Measurements from ENCODE around the gene SRPK3.

The SRPK3 gene

DNA sequence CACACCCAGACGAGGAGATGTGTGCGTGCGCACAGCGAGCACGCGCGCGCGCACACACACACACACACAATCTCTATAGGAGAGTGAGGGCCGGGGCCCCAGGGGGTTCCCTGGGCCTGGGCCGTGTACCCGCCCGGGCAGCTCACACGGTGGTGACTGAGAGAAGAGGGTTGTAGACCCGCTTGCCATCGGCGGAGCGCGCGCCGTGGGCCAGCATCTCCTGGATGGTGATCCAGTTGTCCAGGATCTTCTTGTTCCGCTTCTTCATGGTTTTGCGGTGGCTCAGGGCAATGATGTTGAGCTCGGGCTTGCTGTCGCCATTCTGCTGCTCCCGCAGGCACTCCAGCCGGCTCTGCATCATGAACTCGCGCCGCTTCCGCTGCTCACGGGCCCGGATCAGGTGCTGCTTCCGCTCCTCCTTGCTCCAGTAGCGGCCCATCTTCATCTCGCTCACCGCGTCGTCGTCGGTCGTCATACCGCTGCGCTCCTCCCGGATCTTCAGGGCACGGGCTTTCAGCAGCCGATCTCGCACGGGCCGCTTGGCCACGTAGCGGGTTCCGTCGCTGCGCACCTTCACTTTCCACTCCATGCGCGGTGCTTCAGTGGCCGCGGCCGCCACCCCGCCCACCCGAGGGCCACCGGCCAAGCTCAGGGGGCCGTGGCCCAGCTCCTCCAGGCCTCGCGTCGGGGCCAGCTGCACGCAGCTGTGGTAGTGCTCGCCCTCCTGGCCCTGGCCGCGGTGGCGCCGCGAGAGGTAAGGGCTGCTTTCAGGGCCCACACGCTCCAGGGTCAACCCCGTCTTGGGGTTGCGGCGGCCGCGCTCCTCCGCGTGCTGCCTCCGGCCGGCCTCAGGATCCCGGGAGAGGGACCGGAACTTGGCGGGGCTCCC lies 22.6 kb downstream of the SRPK3 start:
- TF ChIP-seq, protein P1, sequence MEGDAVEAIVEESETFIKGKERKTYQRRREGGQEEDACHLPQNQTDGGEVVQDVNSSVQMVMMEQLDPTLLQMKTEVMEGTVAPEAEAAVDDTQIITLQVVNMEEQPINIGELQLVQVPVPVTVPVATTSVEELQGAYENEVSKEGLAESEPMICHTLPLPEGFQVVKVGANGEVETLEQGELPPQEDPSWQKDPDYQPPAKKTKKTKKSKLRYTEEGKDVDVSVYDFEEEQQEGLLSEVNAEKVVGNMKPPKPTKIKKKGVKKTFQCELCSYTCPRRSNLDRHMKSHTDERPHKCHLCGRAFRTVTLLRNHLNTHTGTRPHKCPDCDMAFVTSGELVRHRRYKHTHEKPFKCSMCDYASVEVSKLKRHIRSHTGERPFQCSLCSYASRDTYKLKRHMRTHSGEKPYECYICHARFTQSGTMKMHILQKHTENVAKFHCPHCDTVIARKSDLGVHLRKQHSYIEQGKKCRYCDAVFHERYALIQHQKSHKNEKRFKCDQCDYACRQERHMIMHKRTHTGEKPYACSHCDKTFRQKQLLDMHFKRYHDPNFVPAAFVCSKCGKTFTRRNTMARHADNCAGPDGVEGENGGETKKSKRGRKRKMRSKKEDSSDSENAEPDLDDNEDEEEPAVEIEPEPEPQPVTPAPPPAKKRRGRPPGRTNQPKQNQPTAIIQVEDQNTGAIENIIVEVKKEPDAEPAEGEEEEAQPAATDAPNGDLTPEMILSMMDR (conservative IDR thresholded peaks at IDR 0.05; ENCODE audit: control insufficient read depth, insufficient read depth, low read depth, low read length): no peak
- no peak for DNase-seq (ENCODE audit: low read depth)
- H3K4me3 ChIP-seq (ENCODE audit: control insufficient read depth, low read depth, low read length): no peak overlapping the region

DNA sequence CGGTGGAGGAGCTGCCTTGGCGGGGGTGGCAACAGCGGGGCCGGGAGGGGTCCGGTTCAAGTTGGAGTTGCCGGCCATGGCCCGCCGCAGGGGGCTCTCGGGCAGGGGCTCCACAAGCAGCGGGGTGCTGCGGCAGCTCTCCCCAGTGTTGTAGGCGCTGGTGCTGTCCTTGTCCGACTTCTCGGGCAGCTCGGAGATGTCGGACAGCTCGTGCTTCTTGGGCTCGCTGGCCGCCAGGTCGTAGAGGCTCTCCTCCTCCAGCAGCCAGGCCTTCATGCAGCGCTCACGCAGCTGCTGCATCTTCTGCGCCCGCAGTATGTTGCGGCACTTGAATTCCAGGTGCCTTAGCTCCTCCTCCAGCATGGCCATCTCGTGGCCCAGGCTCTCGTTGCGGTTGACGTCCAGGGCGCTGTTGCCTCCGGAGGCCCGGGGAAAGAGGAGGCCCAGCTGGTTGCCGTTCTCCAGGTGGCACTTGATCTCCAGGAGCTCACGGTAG lies 23.3 kb downstream of the SRPK3 start:
- no peak overlapping the region for H3K4me3 ChIP-seq (ENCODE audit: control insufficient read depth, low read depth, low read length)
- DNase-seq (ENCODE audit: low read depth): no peak
- TF ChIP-seq, protein P1 (conservative IDR thresholded peaks at IDR 0.05; ENCODE audit: control insufficient read depth, insufficient read depth, low read depth, low read length): no peak

DNA sequence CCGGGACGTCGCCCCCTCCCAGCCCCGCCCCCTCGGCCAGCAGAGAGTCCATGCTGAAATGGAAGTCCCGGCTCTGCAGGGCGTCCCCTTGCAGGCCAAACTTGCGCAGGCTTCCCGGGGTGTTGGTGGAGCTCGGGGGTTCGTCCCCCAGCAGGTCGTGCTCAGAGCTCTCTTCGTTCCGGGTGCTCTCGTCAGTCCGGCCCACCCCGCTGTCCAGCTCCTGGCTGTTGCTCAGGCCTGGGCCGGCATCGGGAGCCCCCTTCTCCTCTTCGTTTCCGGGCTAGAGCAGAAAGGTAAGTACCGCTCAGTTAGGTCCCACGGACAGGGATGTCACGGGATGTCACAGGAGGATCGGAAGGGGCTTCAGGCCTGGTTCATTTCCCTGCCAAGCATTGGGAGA lies 23.8 kb downstream of the SRPK3 start:
- no peak overlapping the region for H3K4me3 ChIP-seq (ENCODE audit: control insufficient read depth, low read depth, low read length)
- TF ChIP-seq, protein P1 (conservative IDR thresholded peaks at IDR 0.05; ENCODE audit: control insufficient read depth, insufficient read depth, low read depth, low read length): no peak
- no peak for DNase-seq (ENCODE audit: low read depth)

DNA sequence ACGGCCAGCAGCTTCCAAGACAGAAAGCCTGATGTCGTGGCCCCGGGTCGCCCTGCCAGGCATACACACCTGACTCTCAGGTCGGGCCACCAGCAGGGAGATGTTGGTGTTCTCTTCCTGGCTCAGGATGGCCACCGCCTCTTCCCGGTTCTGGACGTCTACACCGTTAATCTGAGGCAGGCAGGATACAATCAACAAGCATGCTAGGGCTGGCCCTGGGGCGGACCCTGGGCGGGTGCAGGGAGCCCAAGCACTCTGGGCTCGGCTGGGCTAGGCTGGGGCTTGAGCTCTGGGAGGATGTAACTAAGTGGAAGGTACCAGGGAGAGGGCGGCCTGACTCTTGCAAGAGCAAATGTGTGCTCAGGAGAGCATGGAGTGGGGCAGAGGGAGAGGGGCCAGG lies 24.6 kb downstream of the SRPK3 start:
- TF ChIP-seq, protein P1 (conservative IDR thresholded peaks at IDR 0.05; ENCODE audit: control insufficient read depth, insufficient read depth, low read depth, low read length): no peak
- DNase-seq (ENCODE audit: low read depth): no peak
- no peak overlapping the region for H3K4me3 ChIP-seq (ENCODE audit: control insufficient read depth, low read depth, low read length)

DNA sequence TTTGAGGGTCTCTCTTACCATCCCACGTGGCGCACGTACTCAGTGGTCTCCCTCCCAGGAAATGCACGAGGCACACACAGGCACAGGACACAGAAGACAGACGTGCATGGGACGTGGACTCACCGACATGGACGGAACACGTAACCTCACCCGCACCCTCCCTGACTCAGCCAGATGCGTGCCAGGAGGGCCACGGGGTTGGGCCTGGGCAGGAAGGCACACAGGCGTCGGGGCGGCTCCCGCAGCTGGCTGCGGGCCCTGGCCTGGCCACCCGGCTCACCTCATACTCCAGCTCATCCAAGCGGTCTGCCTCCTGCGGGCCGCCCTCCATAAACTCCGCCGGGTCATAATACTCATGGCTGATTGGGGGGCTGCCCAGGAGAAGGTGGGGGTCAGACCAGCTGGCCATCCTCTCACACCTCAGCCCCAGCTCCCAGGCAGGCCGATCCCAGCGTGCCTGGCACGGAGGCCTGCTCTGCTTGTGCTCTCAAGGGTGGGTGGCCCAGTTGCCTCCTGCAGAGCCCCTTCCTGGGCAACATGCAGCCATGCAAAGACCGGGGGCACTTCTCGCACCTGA lies 26.2 kb downstream of the SRPK3 start:
- no peak for DNase-seq (ENCODE audit: low read depth)
- TF ChIP-seq, protein P1 (conservative IDR thresholded peaks at IDR 0.05; ENCODE audit: control insufficient read depth, insufficient read depth, low read depth, low read length): no peak

DNA sequence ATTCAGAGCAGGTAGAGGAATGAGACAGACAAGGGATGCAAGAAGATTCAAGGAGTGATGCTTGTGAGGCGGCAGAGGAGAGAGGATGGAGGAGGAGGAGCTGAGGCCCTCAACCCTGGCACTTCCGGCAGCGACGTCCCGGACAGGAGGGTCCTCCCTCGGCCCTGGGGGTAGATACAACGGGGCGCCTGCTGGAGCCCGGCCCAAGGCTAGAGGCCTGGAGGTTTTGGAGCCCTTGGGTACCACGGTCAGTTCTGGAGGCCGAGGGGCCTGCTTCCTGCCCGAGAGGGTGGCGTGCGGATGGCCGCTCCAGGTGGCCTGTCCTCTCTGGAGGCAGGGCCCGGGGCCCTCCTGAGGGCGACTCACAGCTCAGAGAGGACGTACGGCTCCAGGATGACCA lies 27.1 kb downstream of the SRPK3 start:
- DNase-seq (ENCODE audit: low read depth): no peak
- H3K4me3 ChIP-seq (ENCODE audit: control insufficient read depth, low read depth, low read length): no peak overlapping the region
- TF ChIP-seq, protein P1 (conservative IDR thresholded peaks at IDR 0.05; ENCODE audit: control insufficient read depth, insufficient read depth, low read depth, low read length): no peak

More for the DNA sequence above, 26.2 kb downstream of the SRPK3 start:
- H3K4me3 ChIP-seq (ENCODE audit: control insufficient read depth, low read depth, low read length): no peak overlapping the region

Measured in fibroblast of mammary gland (primary cell).